OCI-LY7 (cell line): ENCODE results near the gene PDE6H. TPM values are rescaled to one million over a fixed set of nuclear protein-coding genes. Genes with fewer than 3 reads are reported as not detected.
A peak's percentile ranks its signal among the peaks of the same experiment; 100 is the strongest.

ENCODE experiments used
- BruUV-seq: library from RNA; stranded (reverse); fragments of 400-500 nt; replicated peaks from 2 replicates; lab custom pipeline; 2021; lab: Mats Ljungman, UMichigan
- CTCF ChIA-PET: fragments of 300-600 bp; sonication (Branson Sonifier 250); formaldehyde crosslinking; loops from one replicate; lab custom pipeline; 2022; ENCODE audit warnings: antibody characterized with exemption; ENCODE audit not compliant: unreplicated experiment; lab: Charles Lee
- POLR2A ChIA-PET: fragments of 300-600 bp; sonication (Branson Sonifier 250); formaldehyde crosslinking; loops from one replicate; lab custom pipeline; 2022; ENCODE audit warnings: antibody characterized with exemption; lab: Charles Lee
- DNase-seq: peaks from one replicate; pipeline ENCODE4 v3.0.0-alpha.2; 2015; ENCODE audit warnings: low spot score
- H2AFZ ChIP-seq: fragments of 200-600 bp; sonication (generic), shearing (Covaris generic); 2 replicates; pipeline ENCODE4 v1.6.1; 2014; ENCODE audit warnings: mild to moderate bottlenecking, antibody characterized with exemption, low read length, moderate library complexity
- H3K27ac ChIP-seq: fragments of 200-600 bp; sonication (generic); 2 replicates; pipeline ENCODE4 v1.5.1; 2014; ENCODE audit warnings: mixed run types, low read depth, mild to moderate bottlenecking, moderate library complexity, low read length, inconsistent platforms; ENCODE audit not compliant: poor library complexity, severe bottlenecking
- H3K36me3 ChIP-seq: fragments of 200-600 bp; sonication (generic); 2 replicates; pipeline ENCODE4 v1.6.1; 2014; ENCODE audit warnings: mild to moderate bottlenecking, antibody characterized with exemption, low read length, moderate library complexity, mixed read lengths; ENCODE audit not compliant: insufficient read depth
- H3K4me1 ChIP-seq: fragments of 200-600 bp; sonication (generic); 2 replicates; pipeline ENCODE4 v1.5.1; 2014; ENCODE audit warnings: mild to moderate bottlenecking, low read length; ENCODE audit not compliant: insufficient read depth, poor library complexity, severe bottlenecking
- H3K4me2 ChIP-seq: fragments of 200-600 bp; sonication (generic); 2 replicates; pipeline ENCODE4 v1.6.1; 2014; ENCODE audit warnings: mild to moderate bottlenecking, low read length
- H3K4me3 ChIP-seq: fragments of 200-600 bp; sonication (generic); 2 replicates; pipeline ENCODE4 v1.5.1; 2014; ENCODE audit warnings: mild to moderate bottlenecking, low read depth, low read length; ENCODE audit not compliant: poor library complexity, severe bottlenecking
- H3K79me2 ChIP-seq: fragments of 200-600 bp; sonication (generic); 2 replicates; pipeline ENCODE4 v1.6.1; 2016; ENCODE audit warnings: low read depth, mild to moderate bottlenecking, low read length, moderate library complexity, mixed read lengths; ENCODE audit not compliant: insufficient read depth
- H3K9me2 ChIP-seq: fragments of 200-600 bp; sonication (generic); 2 replicates; pipeline ENCODE4 v1.6.1; 2016; ENCODE audit warnings: mild to moderate bottlenecking, low read length, mixed read lengths; ENCODE audit not compliant: insufficient read depth
- H3K9me3 ChIP-seq: fragments of 200-600 bp; sonication (generic); 2 replicates; pipeline ENCODE4 v1.6.1; 2014; ENCODE audit warnings: mild to moderate bottlenecking, mixed run types, low read length, mixed read lengths
- H4K20me1 ChIP-seq: fragments of 200-600 bp; sonication (generic); 2 replicates; pipeline ENCODE4 v1.6.1; 2014; ENCODE audit warnings: mild to moderate bottlenecking, antibody characterized with exemption, low read length, moderate library complexity, mixed read lengths; ENCODE audit not compliant: insufficient read depth
- CTCF ChIP-seq: fragments of 200-600 bp; sonication (generic); conservative IDR thresholded peaks from 2 replicates; pipeline ENCODE4 v1.5.1; 2014; ENCODE audit warnings: mild to moderate bottlenecking, antibody characterized with exemption, low read length, moderate library complexity, mixed read lengths
- EZH2phosphoT487 ChIP-seq: fragments of 200-600 bp; sonication (generic); IDR thresholded peaks from 2 replicates; pipeline ENCODE4 v1.6.1; 2018; ENCODE audit warnings: low read depth, borderline replicate concordance, mild to moderate bottlenecking, mixed run types, antibody characterized with exemption, low read length, moderate library complexity, mixed read lengths
- intact Hi-C: fragments of 100-400 bp; cut with micrococcal nuclease; formaldehyde crosslinking; loops from one replicate; pipeline ENCODE4 v1.10.0; 2022; ENCODE audit not compliant: unreplicated experiment
- total RNA-seq, 2 experiments: library from RNA; depleted of rRNA in 1 of 2; stranded (reverse); fragments of >200 nt in 1 of 2; shearing (Covaris generic) in 1 of 2; gene quantifications; 2 replicates each; pipeline ENCODE4 v1.2.3, GENCODE V29; 2014 to 2022

Gene PDE6H
- total RNA-seq, 2 experiments from 2014 or later: not detected

GRCh38 chr12:14964406-14964805 is 8.4 kb upstream of the PDE6H start:
- H2AFZ ChIP-seq: peak overlapping the region; percentile 46; the same call in 1 of the 2 replicates

GRCh38 chr12:14965221-14965620 is 7.6 kb upstream of the PDE6H start:
- POLR2A ChIA-PET: interaction anchor here (0.6 to 1.7 kb wide), 6 partner anchors 8 to 706 kb away, joined by 3 to 8 read pairs (median 3); no protein-coding TSS in a partner anchor
- H3K27ac ChIP-seq: no peak overlapping the region
- intact Hi-C loops: loop anchor here (10.0 kb wide), 1 partner anchor 350 kb away; no protein-coding TSS in a partner anchor

More at GRCh38 chr12:14964406-14964805, 8.4 kb upstream of the PDE6H start:
- intact Hi-C loops: loop anchor here (5.0 to 10.0 kb wide), 2 partner anchors 350 to 807 kb away; no protein-coding TSS in a partner anchor
- peaks cover 6% of the 10 kb centered on the region; the same call in 1 of the 2 replicates for H4K20me1 ChIP-seq
- no peaks in the 10 kb centered on the region for H3K9me3 ChIP-seq
- H3K4me3 ChIP-seq: no peak overlapping the region
- peak overlapping the region; percentile 97 for H3K27ac ChIP-seq
- POLR2A ChIA-PET: interaction anchor here (0.6 to 1.2 kb wide), 7 partner anchors 9 to 22 kb away, joined by 3 to 5 read pairs (median 3); no protein-coding TSS in a partner anchor
- 0 out of 2 replicates have a peak overlapping the region, but pooled peaks have one; percentile 94 for H3K4me2 ChIP-seq
- CTCF ChIA-PET: no interaction called here
- peaks cover 20% of the 10 kb centered on the region for H3K79me2 ChIP-seq
- peaks cover 20% of the 10 kb centered on the region for H3K4me1 ChIP-seq
- TF ChIP-seq CTCF (no peak), EZH2phosphoT487 (no peak)
- no peaks in the 10 kb centered on the region for H3K9me2 ChIP-seq
- no peak for DNase-seq
- H3K36me3 ChIP-seq: peaks cover 9% of the 10 kb centered on the region
- no TSS peak for BruUV-seq

More at GRCh38 chr12:14965221-14965620, 7.6 kb upstream of the PDE6H start:
- no TSS peak for BruUV-seq
- no peak overlapping the region for H3K4me3 ChIP-seq
- peaks cover 1% of the 10 kb centered on the region for H3K36me3 ChIP-seq
- H4K20me1 ChIP-seq: no peaks in the 10 kb centered on the region
- no peaks in the 10 kb centered on the region for H3K9me3 ChIP-seq
- peaks cover 20% of the 10 kb centered on the region for H3K4me1 ChIP-seq
- no peak overlapping the region for H3K4me2 ChIP-seq
- CTCF ChIA-PET: no interaction called here
- no peak for DNase-seq
- H3K79me2 ChIP-seq: peaks cover 12% of the 10 kb centered on the region
- H3K9me2 ChIP-seq: no peaks in the 10 kb centered on the region
- no peak overlapping the region; the same call in 1 of the 2 replicates for H2AFZ ChIP-seq
- no peak for TF ChIP-seq EZH2phosphoT487
- TF ChIP-seq CTCF: no peak
